ENCODE results near the gene CYP11A1.

CYP11A1 gene

DNA sequence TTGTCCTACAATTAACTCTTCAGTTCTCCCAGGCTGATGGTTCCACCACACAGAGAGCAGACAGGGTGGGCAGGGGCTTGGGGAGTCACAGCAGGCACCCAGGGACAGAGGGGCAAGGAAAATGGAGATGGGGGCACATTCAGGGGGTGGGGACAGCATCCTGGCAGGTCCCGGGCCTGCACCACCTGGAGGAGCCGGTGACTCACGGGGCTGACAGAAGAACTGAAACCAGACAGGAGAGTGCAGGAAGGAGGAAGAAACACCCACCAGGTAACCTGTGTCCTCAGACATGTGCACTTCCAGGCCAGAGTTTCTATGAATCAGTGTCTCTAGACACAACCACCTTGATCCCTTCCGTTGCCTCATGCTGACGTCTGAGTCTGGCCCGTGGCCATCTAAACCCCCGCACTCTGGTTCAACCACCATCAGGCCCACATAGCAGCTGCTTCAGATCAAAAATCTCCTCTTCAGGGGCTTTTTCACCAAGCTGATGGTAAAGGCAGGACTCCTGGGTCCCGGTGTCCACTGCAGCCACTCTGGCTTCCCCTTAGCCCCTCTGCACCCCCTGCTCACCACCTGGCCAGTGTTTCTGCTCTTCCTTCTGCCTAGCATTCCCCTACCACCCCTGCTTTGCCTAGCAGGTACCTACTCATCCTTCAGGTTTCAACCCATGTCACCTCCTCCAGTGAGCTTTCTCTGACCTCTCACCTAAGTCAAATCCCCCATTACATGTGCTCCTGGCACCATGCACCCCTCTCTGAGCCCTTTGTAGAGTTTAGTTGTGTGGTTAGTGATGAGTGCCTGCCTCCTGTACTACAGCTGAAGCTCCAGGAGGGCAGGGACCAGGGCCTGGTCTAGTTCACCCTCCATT is 16.5 kb upstream of the CYP11A1 start:
- TF ChIP-seq, protein P1, sequence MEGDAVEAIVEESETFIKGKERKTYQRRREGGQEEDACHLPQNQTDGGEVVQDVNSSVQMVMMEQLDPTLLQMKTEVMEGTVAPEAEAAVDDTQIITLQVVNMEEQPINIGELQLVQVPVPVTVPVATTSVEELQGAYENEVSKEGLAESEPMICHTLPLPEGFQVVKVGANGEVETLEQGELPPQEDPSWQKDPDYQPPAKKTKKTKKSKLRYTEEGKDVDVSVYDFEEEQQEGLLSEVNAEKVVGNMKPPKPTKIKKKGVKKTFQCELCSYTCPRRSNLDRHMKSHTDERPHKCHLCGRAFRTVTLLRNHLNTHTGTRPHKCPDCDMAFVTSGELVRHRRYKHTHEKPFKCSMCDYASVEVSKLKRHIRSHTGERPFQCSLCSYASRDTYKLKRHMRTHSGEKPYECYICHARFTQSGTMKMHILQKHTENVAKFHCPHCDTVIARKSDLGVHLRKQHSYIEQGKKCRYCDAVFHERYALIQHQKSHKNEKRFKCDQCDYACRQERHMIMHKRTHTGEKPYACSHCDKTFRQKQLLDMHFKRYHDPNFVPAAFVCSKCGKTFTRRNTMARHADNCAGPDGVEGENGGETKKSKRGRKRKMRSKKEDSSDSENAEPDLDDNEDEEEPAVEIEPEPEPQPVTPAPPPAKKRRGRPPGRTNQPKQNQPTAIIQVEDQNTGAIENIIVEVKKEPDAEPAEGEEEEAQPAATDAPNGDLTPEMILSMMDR (conservative IDR thresholded peaks at IDR 0.05; ENCODE audit: low read depth, low read length): no peak
- no peak for DNase-seq (ENCODE audit: low read depth)
- H3K4me3 ChIP-seq (ENCODE audit: low read length): no peak overlapping the region

DNA sequence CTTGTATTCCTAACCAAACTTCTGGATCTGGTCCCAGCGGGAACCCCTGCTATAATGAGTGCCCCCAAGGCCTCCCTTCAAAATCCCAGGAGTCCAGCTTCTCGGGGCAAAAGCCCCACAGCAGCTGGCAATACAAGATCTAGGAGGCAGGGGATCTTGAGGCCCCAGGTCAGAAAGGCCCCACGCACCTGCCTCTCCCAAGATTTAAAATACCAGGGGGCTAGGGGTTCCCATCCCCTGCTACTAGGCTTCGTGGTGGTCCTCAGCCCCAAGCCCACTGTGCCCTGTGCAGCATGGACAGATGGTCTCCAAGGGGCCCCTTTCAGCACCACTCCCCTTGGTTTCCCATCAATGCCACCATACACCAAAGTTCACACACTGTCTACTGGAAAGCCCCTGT is 15.8 kb upstream of the CYP11A1 start:
- no peak overlapping the region for H3K4me3 ChIP-seq (ENCODE audit: low read length)
- TF ChIP-seq, protein P1 (conservative IDR thresholded peaks at IDR 0.05; ENCODE audit: low read depth, low read length): no peak
- DNase-seq (ENCODE audit: low read depth): no peak

DNA sequence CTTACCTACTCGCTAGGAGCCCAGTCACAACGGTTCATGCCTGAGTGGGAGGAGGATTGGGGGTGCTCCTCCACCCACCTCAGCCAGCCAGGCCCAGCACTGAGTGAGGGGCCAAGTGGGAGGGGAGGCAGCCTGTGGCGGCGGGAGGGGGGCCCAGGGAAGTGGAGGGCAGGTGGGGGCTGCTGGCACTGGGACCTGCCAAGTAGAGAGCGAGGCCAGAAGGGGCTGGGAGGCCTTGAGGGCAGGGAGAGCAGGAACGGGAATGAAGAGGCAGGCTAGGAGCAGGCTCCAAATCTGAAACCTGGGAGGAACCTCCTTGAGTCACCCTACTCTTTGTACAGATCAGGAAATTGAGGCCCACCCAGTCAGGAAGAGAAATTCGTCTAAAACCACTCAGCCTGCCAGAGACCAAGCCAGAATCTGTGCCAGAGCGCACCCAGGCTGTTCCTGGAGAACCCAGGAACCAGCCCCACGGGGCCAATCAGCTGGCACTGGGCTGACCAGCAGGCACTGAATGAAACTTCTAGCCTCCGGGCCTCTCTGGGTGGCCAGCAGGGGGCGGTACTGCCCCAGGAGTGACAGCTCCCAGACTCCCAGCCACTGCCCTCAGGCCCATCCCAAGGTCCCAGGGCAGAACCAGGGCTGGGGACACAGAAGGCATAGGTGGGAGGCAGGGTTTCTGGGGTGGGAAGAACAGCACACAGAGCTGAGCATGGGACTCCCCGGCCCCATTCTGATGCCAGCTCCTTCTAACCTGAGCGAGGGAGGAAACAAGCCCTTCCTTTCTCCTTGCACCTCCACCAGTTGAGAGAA is 14.8 kb upstream of the CYP11A1 start:
- TF ChIP-seq, protein P1 (conservative IDR thresholded peaks at IDR 0.05; ENCODE audit: low read depth, low read length): peak; percentile 95
- no peak overlapping the region for H3K4me3 ChIP-seq (ENCODE audit: low read length)
- no peak for DNase-seq (ENCODE audit: low read depth)

DNA sequence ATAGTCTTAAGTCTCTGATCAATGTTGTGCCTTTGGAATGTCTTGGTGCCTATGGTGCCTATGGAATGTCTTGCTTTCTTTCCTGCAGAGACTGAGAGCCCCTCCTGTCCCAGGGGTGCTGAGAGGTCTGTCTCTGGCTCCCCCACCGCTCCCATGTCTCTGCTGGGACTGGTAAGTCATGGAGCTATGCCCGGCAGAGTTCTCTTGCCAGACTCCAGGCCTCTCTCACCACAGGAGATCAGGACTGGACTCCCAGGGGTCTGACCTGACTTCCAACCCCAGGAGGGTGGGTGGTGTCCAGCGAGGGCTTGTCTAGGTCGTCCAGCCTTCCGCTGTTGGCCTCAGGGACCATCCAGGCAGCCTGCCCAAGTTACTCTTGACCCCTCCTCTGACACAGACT is 14.0 kb upstream of the CYP11A1 start:
- TF ChIP-seq, protein P1 (conservative IDR thresholded peaks at IDR 0.05; ENCODE audit: low read depth, low read length): no peak
- H3K4me3 ChIP-seq (ENCODE audit: low read length): no peak overlapping the region
- no peak for DNase-seq (ENCODE audit: low read depth)

DNA sequence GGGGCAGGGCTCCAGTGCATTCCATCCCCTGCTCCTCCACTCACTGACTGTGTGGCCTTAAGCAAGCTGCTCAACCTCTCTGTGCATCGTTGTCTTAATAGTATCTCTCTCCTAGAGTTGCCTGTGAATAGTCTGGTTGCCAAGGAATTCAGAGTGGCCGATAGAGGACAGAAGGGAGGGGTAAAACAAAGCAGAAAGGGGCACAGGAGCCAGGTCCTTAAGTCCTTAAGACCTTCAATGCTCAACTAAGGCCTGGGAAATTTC is 13.7 kb upstream of the CYP11A1 start:
- no peak overlapping the region for H3K4me3 ChIP-seq (ENCODE audit: low read length)
- DNase-seq (ENCODE audit: low read depth): no peak
- TF ChIP-seq, protein P1 (conservative IDR thresholded peaks at IDR 0.05; ENCODE audit: low read depth, low read length): no peak

DNA sequence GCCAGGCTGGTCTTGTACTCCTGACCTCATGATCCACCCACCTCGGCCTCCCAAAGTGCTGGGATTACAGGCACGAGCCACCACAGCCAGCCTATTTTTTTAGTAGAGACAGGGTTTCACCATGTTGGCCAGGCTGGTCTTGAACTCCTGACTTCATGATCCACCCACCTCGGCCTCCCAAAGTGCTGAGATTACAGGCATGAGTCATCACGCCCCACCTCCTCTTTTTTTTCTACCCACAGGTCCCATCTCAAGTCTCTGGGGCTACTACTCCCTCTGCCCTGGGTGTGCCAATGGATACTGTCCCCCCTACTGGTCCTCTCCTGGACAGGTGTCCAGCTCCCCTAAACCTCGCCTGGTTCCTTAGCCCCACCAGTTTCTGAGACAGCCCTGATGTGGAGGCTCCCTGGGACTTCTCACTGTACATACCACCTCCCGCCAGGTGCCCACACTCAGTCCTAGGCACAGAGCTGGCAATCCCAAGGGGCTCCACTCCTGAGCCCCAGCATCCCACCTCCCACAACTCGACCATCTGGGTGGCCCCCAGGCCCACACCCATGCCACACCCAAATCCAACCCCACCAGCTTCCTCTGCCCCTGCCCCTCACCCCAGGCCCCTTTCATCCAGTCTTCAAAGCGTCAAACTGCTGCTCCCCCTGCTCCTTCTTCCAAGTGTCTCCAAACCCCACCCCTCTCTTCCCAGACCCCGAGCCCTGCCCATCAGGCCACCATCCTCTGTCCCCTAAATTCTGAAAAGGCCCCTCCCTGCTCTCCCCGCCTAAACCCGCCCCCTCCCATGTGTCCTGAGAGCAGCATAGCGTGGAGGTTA is 13.1 kb upstream of the CYP11A1 start:
- no peak for DNase-seq (ENCODE audit: low read depth)
- no peak overlapping the region for H3K4me3 ChIP-seq (ENCODE audit: low read length)
- TF ChIP-seq, protein P1 (conservative IDR thresholded peaks at IDR 0.05; ENCODE audit: low read depth, low read length): no peak
